ENCODE results near the gene TP53BP2. TPM values are rescaled to one million over a fixed set of nuclear protein-coding genes. Genes with fewer than 3 reads are reported as not detected.

TP53BP2 gene
- total and polyA plus RNA-seq, 2 donors (not counting 3 experiments of a cell fraction or from before 2014, with no cell fraction given), result 21.9 to 51.9 TPM

DNA sequence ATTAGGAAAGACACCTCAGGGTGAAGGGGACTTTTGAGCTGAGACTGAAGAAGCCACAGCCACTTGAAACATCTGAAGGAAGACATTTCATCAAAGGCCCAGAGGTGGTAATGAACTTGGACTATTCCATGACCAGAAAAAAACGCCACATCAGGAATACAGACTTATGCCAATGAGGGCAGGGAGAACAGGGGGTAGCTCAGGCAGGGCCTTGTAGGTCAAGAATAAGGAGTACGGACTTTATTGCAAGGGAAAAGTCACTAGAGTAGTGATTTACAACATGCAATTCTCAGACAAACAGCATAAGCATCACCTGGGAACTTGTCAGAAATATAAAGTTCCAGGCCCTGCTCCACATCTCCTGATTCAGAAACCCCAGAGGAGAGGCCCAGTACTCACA, 11.8 kb downstream of the TP53BP2 start:
- ChIA-PET POLR2A (no interaction called here), CTCF (no interaction called here)
- H3K79me2 ChIP-seq (ENCODE audit: control insufficient read depth, insufficient read depth, low read length), result peaks cover 86% of the 10 kb centered on the region
- no peaks in the 10 kb centered on the region for H3K27me3 ChIP-seq (ENCODE audit: control insufficient read depth in 2 of 2, insufficient read depth in 2 of 2, low read length in 2 of 2)
- no peaks in the 10 kb centered on the region for H3K36me3 ChIP-seq (ENCODE audit: control insufficient read depth in 2 of 2, extremely low read depth in 1 of 2, insufficient read depth in 2 of 2, low read length in 2 of 2)
- H4K20me1 ChIP-seq (replicated peaks; ENCODE audit: control insufficient read depth, extremely low read depth, insufficient read depth, low read length), result peaks cover 9% of the 10 kb centered on the region
- intact Hi-C loops (cut with micrococcal nuclease) (loop anchor here (5.0 kb wide), 3 partner anchors 127 to 1593 kb away; partner anchors contain the start of gene LBR), dilution Hi-C loops (cut with MboI; ENCODE audit: extremely low pct_ligation_motif_present, low sequenced_read_pairs) (no loop called here)
- no peak for FAIRE-seq
- no peak for DNase-seq (ENCODE audit: low read depth, low spot score)
- no peaks in the 10 kb centered on the region for H3K9me3 ChIP-seq (replicated peaks; ENCODE audit: control insufficient read depth, insufficient read depth, low read length)
- no peak overlapping the region for H3K4me2 ChIP-seq (ENCODE audit: insufficient read depth, low read length)
- no peak overlapping the region for H3K9ac ChIP-seq (replicated peaks; ENCODE audit: extremely low read depth, insufficient read depth, low read length)
- no TSS peak for BruUV-seq (replicated peaks)
- no peak overlapping the region for H3K4me3 ChIP-seq (replicated peaks in 1 of 3; ENCODE audit: insufficient read depth in 1 of 3, low read depth in 1 of 3, low read length in 3 of 3)
- TF ChIP-seq MYC (IDR thresholded peaks at IDR 0.05; ENCODE audit: low read depth, low read length), result no peak
- TF ChIP-seq, protein P1, sequence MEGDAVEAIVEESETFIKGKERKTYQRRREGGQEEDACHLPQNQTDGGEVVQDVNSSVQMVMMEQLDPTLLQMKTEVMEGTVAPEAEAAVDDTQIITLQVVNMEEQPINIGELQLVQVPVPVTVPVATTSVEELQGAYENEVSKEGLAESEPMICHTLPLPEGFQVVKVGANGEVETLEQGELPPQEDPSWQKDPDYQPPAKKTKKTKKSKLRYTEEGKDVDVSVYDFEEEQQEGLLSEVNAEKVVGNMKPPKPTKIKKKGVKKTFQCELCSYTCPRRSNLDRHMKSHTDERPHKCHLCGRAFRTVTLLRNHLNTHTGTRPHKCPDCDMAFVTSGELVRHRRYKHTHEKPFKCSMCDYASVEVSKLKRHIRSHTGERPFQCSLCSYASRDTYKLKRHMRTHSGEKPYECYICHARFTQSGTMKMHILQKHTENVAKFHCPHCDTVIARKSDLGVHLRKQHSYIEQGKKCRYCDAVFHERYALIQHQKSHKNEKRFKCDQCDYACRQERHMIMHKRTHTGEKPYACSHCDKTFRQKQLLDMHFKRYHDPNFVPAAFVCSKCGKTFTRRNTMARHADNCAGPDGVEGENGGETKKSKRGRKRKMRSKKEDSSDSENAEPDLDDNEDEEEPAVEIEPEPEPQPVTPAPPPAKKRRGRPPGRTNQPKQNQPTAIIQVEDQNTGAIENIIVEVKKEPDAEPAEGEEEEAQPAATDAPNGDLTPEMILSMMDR (IDR thresholded peaks at IDR 0.05; ENCODE audit: extremely low read depth in 1 of 2, insufficient read depth in 1 of 2, low read depth in 1 of 2, low read length in 2 of 2), result no peak
- no peak for TF ChIP-seq GATA2 (IDR thresholded peaks at IDR 0.05; ENCODE audit: insufficient read depth, insufficient read length, low read depth, low read length)
- no peak for TF ChIP-seq JUN (IDR thresholded peaks at IDR 0.05; ENCODE audit: borderline replicate concordance, insufficient read depth, insufficient read length, low read depth)
- no peak for TF ChIP-seq POLR2A (IDR thresholded peaks at IDR 0.05; ENCODE audit: low read depth, low read length)
- TF ChIP-seq, protein P2, sequence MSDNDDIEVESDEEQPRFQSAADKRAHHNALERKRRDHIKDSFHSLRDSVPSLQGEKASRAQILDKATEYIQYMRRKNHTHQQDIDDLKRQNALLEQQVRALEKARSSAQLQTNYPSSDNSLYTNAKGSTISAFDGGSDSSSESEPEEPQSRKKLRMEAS (IDR thresholded peaks at IDR 0.05; ENCODE audit: insufficient read depth, insufficient read length), result no peak
- no peak for TF ChIP-seq EZH2 (IDR thresholded peaks at IDR 0.05; ENCODE audit: borderline replicate concordance, low read depth, low read length, severe bottlenecking)
- no peak for TF ChIP-seq FOS (IDR thresholded peaks at IDR 0.05; ENCODE audit: borderline replicate concordance, insufficient read depth, low read length)
- TF ChIP-seq POLR2AphosphoS5 (IDR thresholded peaks at IDR 0.05; ENCODE audit: insufficient read depth, low read depth, low read length), result no peak
- H2AFZ ChIP-seq (ENCODE audit: low read depth, low read length), result no peak overlapping the region
- no peak overlapping the region for H3K27ac ChIP-seq (ENCODE audit: insufficient read depth, low read depth, low read length)
- H3K4me1 ChIP-seq (ENCODE audit: control insufficient read depth, extremely low read depth, insufficient read depth, low read length), result peaks cover 57% of the 10 kb centered on the region
- no peaks in the 10 kb centered on the region for H3K9me1 ChIP-seq (replicated peaks; ENCODE audit: control insufficient read depth, extremely low read depth, insufficient read depth, low read length)
